ENCODE data around the gene NAE1.

The NAE1 gene

DNA sequence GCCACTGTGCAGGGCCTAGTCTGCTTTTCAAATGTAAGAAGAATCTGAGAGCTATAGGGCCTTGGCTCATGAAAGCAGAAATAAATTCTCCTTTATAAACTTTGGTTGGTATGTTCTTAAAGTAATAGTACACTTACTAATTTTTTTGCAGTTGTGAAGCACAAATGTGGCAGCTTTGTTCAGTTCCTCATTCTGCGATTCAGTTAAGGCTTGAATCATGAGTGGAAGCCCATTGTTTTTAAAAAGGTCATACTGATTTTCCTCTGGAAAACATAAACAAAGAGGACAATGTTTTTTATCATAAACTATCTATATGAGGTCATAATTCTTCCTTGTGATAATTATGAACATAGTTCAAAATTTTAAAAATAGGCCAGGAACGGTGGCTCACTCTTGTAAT, 55.8 kb downstream of the NAE1 start:
- H3K27ac ChIP-seq (ENCODE audit: insufficient read depth, low read depth, low read length, poor library complexity, severe bottlenecking) = no peak overlapping the region
- H3K4me1 ChIP-seq (ENCODE audit: control insufficient read depth, insufficient read depth, low read length) = no peaks in the 10 kb centered on the region
- WGBS, 2 experiments = 97 to 98% methylated on average over 2 of the region's 2 CpGs
- H3K9me3 ChIP-seq (ENCODE audit: control insufficient read depth, low read length) = no peaks in the 10 kb centered on the region
- no peak overlapping the region for H3K4me3 ChIP-seq (ENCODE audit: insufficient read depth, low read depth, low read length)
- H3K36me3 ChIP-seq (ENCODE audit: control insufficient read depth, insufficient read depth, low read length) = no peaks in the 10 kb centered on the region
- H3K27me3 ChIP-seq (ENCODE audit: control insufficient read depth, insufficient read depth, low read length, poor library complexity, severe bottlenecking) = no peaks in the 10 kb centered on the region

DNA sequence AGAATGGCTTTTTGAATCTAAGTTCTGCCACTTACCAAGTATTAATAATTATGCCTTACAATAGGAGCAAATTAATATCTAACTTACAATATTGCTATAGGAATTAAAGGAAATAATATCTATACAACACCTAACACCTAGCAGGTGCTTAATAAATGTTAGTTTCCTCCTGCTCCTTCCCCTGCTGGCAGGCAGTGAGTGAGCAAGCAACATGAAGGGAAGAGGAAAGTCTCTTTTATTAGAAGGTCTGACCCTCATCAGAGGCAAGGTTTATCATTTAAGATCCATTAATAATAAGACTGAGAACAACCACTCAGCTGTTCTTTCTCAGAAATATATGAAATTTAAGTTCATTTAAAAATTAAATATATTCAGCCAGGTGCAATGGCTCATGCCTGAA, 72.7 kb downstream of the NAE1 start:
- no peak overlapping the region for H3K27ac ChIP-seq (ENCODE audit: insufficient read depth, low read depth, low read length, poor library complexity, severe bottlenecking)
- H3K27me3 ChIP-seq (ENCODE audit: control insufficient read depth, insufficient read depth, low read length, poor library complexity, severe bottlenecking) = no peaks in the 10 kb centered on the region
- no peak overlapping the region for H3K4me3 ChIP-seq (ENCODE audit: insufficient read depth, low read depth, low read length)
- H3K9me3 ChIP-seq (ENCODE audit: control insufficient read depth, low read length) = no peaks in the 10 kb centered on the region
- no peaks in the 10 kb centered on the region for H3K36me3 ChIP-seq (ENCODE audit: control insufficient read depth, insufficient read depth, low read length)
- H3K4me1 ChIP-seq (ENCODE audit: control insufficient read depth, insufficient read depth, low read length) = no peaks in the 10 kb centered on the region

DNA sequence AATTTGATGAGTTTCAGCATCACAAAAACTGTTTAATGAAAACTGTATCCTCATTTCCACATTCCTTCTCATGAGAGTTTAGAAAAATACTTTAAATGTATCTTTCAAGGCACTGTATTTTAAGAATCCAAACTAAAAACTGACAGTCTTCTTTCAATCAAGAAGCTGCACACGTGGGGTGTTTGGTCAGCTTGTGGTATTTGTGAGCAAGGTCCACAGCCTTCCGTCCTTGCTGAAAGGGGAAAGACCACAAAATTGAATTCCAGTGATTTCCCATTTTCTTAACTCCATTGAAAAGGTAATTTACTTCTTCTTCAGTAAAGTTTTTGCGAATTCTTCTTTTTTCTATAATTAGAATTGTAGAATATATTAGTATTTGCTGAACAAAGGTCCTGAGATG, 76.0 kb downstream of the NAE1 start:
- H3K4me1 ChIP-seq (ENCODE audit: control insufficient read depth, insufficient read depth, low read length) = peaks cover 8% of the 10 kb centered on the region
- H3K36me3 ChIP-seq (ENCODE audit: control insufficient read depth, insufficient read depth, low read length) = no peaks in the 10 kb centered on the region
- no peak overlapping the region for H3K27ac ChIP-seq (ENCODE audit: insufficient read depth, low read depth, low read length, poor library complexity, severe bottlenecking)
- H3K27me3 ChIP-seq (ENCODE audit: control insufficient read depth, insufficient read depth, low read length, poor library complexity, severe bottlenecking) = peaks cover 9% of the 10 kb centered on the region
- H3K9me3 ChIP-seq (ENCODE audit: control insufficient read depth, low read length) = no peaks in the 10 kb centered on the region
- WGBS, 2 experiments = 76 to 88% methylated on average over 2 to 3 of the region's 3 CpGs
- H3K4me3 ChIP-seq (ENCODE audit: insufficient read depth, low read depth, low read length) = no peak overlapping the region

DNA sequence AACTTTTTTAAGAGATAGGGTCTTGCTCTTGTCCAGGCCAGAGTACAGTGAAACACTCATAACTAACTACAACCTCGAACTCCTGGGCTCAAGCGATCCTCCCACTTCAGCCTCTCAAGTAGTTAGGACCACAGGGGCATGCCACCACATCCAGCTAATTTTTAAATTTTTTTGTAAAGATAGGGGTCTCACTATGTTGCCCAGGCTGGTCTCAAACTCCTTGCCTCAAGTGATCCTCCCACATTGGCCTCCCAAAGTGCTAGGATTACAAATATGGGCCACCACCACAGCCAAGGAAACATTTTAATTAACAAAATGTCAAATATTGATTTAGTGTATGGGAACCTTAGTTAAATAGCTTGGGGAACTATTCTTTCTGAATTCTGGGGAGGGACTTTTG, 76.6 kb downstream of the NAE1 start:
- peaks cover 9% of the 10 kb centered on the region for H3K27me3 ChIP-seq (ENCODE audit: control insufficient read depth, insufficient read depth, low read length, poor library complexity, severe bottlenecking)
- H3K36me3 ChIP-seq (ENCODE audit: control insufficient read depth, insufficient read depth, low read length) = no peaks in the 10 kb centered on the region
- no peaks in the 10 kb centered on the region for H3K9me3 ChIP-seq (ENCODE audit: control insufficient read depth, low read length)
- H3K4me1 ChIP-seq (ENCODE audit: control insufficient read depth, insufficient read depth, low read length) = peaks cover 10% of the 10 kb centered on the region
- no peak overlapping the region for H3K27ac ChIP-seq (ENCODE audit: insufficient read depth, low read depth, low read length, poor library complexity, severe bottlenecking)
- H3K4me3 ChIP-seq (ENCODE audit: insufficient read depth, low read depth, low read length) = no peak overlapping the region
- 80 to 83% methylated on average over 2 of the region's 2 CpGs for WGBS, 2 experiments

- Histone ChIP-seq H3K36me3 (ENCODE audit: control insufficient read depth, insufficient read depth, low read length) (peaks cover 9% of the 10 kb centered on the region), H3K27ac (ENCODE audit: insufficient read depth, low read depth, low read length, poor library complexity, severe bottlenecking) (no peak overlapping the region), H3K4me1 (ENCODE audit: control insufficient read depth, insufficient read depth, low read length) (peaks cover 10% of the 10 kb centered on the region), H3K9me3 (ENCODE audit: control insufficient read depth, low read length) (no peaks in the 10 kb centered on the region), H3K27me3 (ENCODE audit: control insufficient read depth, insufficient read depth, low read length, poor library complexity, severe bottlenecking) (peaks cover 9% of the 10 kb centered on the region), H3K4me3 (ENCODE audit: insufficient read depth, low read depth, low read length) (no peak overlapping the region)
- WGBS, 2 experiments = 98 to 99% methylated on average over 2 of the region's 2 CpGs
These were observed 77.8 kb downstream of the NAE1 start for GRCh38 chr16:66752958-66753357.
